ENCODE results near the gene POU3F2. TPM values are rescaled to one million over a fixed set of nuclear protein-coding genes. Genes with fewer than 3 reads are reported as not detected.
A peak's percentile ranks its signal among the peaks of the same experiment; 100 is the strongest.

The POU3F2 gene
- total RNA-seq (not detected), polyA plus RNA-seq (not detected), total RNA-seq (0 to 0.08 (median 0) reads per million in 6 experiments)

GRCh38 chr6:98834060-98835031 is at the start of gene POU3F2:
TSS of gene POU3F2 (plus strand) at chr6:98834574. CDS start at chr6:98834874, 300 bp downstream.
- Mint-ChIP-seq H3K9me3 (peaks cover 0 to 8% (median 0%) of the 10 kb centered on the region in 9 donors), H3K4me1 (peaks cover 36 to 58% (median 42%) of the 10 kb centered on the region in 4 donors), H3K4me3 (peak within 1 kb of the TSS; percentile 91 to 99 (median 94)), H3K27ac (peak within 1 kb of the TSS in 5 of 10 donors; percentile 11 to 40 (median 31)), H3K36me3 (peaks cover 0 to 18% (median 12%) of the 10 kb centered on the region in 3 donors), H3K27me3 (peaks cover 50 to 95% (median 68%) of the 10 kb centered on the region in 5 donors)
- peak in 7 of 10 donors; percentile 27 to 76 (median 48) for DNase-seq
- peak; percentile 54 to 61 for ATAC-seq
- POLR2A ChIA-PET = no interaction called here

- POLR2A ChIA-PET = no interaction called here
- Mint-ChIP-seq H3K4me3 (no peak overlapping the region), H3K27me3 (peaks cover 29 to 67% (median 41%) of the 10 kb centered on the region in 5 donors), H3K4me1 (no peaks in the 10 kb centered on the region), H3K9me3 (peaks cover 0 to 8% (median 0%) of the 10 kb centered on the region in 9 donors), H3K36me3 (no peaks in the 10 kb centered on the region), H3K27ac (peak overlapping the region in 1 of 10 donors; percentile 63)
- no peak for DNase-seq
- ATAC-seq = no peak
Observed at GRCh38 chr6:98787435-98787834, 46.9 kb upstream of the POU3F2 start.

DNA sequence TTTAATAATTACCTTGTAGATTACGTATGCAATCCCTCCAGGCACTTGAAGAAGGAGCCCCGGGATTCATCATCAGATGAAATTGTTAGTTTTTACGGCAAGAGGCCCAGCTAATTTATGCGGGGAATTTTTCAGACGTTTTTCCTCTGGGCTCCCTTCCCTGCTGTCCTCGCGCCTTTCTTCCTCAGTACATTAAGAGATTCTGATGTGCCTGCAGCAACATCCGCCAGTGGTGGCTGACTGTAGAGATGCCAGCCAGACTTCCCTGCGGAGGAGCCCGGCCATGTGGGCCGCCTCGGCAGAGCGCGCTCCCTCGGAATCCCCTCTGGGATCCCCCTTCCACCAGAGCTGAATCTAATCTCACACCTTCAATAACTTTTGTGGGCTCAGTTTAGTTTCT is 46.4 kb upstream of the POU3F2 start:
- DNase-seq (no peak), ATAC-seq (no peak)
- Mint-ChIP-seq H3K4me3 (no peak overlapping the region), H3K9me3 (peaks cover 0 to 8% (median 0%) of the 10 kb centered on the region in 9 donors), H3K36me3 (no peaks in the 10 kb centered on the region), H3K4me1 (no peaks in the 10 kb centered on the region), H3K27ac (no peak overlapping the region), H3K27me3 (peaks cover 29 to 67% (median 36%) of the 10 kb centered on the region in 5 donors)
- POLR2A ChIA-PET = no interaction called here

GRCh38 chr6:98794307-98794842 is 40.0 kb upstream of the POU3F2 start:
- Mint-ChIP-seq H3K4me1 (no peaks in the 10 kb centered on the region), H3K9me3 (no peaks in the 10 kb centered on the region), H3K27me3 (peaks cover 15 to 53% (median 22%) of the 10 kb centered on the region in 5 donors), H3K27ac (no peak overlapping the region), H3K36me3 (no peaks in the 10 kb centered on the region), H3K4me3 (no peak overlapping the region)
- POLR2A ChIA-PET = no interaction called here
- ATAC-seq (no peak), DNase-seq (no peak)

DNA sequence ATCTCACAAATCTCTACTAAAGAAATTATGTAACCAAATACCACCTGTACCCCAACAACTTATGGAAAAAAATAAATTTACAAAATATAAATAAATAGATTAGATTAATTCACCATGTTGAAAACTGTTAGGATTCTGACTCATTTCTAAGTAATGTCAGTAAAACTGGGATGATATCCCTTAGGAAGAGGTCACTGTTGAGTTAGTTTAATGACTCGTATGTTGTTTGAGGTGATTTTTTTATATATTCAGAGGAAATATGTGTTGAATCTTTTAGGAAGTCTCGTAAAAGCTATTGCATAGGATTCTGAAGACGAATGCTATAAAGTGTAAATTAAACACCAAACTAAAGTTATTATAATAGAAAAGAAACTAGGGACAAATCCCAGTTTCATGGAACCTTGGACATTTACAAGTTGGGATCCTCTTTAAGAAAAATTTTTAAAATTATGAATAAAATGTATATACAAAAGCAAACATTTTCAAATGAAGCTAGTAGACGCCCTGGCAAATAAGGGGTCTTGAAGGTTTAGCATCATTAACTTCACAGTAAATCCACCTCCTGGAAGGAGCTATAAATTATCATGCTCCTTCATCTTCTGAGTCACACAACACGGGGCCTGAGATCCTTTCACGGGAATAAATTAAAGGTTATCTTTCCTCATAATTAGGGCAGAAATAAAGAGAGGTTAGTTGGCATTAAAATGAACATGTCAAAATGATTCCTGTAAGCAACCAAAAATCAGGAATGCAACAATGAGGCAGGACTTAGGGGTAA is 37.0 kb upstream of the POU3F2 start:
- H3K36me3 Mint-ChIP-seq = no peaks in the 10 kb centered on the region
- H3K27ac Mint-ChIP-seq = no peak overlapping the region
- ATAC-seq (no peak), DNase-seq (no peak)
- H3K9me3 Mint-ChIP-seq = no peaks in the 10 kb centered on the region
- H3K27me3 Mint-ChIP-seq = peaks cover 6 to 45% (median 24%) of the 10 kb centered on the region in 5 donors
- POLR2A ChIA-PET = no interaction called here
- no peaks in the 10 kb centered on the region for H3K4me1 Mint-ChIP-seq
- H3K4me3 Mint-ChIP-seq = no peak overlapping the region

DNA sequence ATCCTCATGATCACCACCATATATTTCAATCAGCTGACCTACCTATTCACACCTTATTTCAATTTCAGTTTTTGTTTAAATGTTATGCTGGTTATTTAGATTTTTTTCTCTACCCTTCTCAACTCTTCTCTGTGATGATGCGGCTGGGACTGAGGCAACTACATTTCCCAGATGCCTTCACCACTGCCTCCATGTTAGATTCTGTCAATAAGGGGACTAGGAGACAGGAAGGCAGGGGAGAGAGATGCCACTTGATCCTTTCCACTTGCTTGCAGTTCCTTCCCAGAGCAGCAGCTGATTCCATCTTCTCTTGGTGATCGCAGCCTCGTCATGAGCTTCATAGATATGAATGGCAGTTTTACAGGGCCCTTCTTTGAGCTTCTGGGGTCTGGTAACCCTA is 33.5 kb upstream of the POU3F2 start:
- Mint-ChIP-seq H3K4me1 (no peaks in the 10 kb centered on the region), H3K36me3 (no peaks in the 10 kb centered on the region), H3K4me3 (no peak overlapping the region), H3K9me3 (peaks cover 0 to 10% (median 1%) of the 10 kb centered on the region in 9 donors), H3K27ac (no peak overlapping the region), H3K27me3 (peaks cover 3 to 40% (median 26%) of the 10 kb centered on the region in 5 donors)
- DNase-seq (no peak), ATAC-seq (no peak)
- POLR2A ChIA-PET = no interaction called here

DNA sequence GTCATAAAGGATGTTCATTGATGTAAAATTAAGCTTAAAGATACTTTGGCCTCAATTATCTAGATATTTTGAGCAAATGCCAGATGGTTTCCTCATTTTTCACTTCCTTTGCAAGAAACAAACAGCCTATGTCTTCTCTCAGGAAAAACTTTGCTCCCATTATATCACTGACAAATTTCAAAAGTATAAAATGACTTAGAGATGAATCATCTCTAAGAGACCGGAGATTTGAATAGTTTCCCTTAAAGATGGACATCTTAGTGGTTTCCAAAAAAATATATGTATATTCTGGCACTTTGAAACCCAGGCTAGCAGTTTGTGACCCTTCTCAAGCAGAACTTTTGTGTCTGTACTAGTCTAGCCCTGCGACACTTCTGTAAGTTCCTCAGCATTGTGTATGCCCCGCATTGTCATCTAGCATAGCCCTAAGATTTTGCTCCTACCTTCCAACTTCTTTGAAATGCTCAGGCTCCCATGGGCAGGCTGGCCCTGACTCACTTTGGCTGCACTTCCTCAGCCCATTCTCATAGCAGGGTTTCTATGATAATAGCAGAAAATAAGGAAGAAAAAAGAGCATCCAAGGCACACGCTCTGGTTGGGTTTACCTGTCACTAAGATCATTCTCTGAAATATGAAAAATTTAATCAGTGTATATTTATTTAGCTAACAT is 25.7 kb upstream of the POU3F2 start:
- no peak for ATAC-seq
- no peaks in the 10 kb centered on the region for H3K36me3 Mint-ChIP-seq
- POLR2A ChIA-PET = no interaction called here
- H3K4me3 Mint-ChIP-seq = no peak overlapping the region
- no peak for DNase-seq
- peaks cover 3 to 23% (median 15%) of the 10 kb centered on the region in 5 donors for H3K27me3 Mint-ChIP-seq
- H3K27ac Mint-ChIP-seq = no peak overlapping the region
- H3K9me3 Mint-ChIP-seq = peaks cover 0 to 15% (median 4%) of the 10 kb centered on the region in 9 donors
- no peaks in the 10 kb centered on the region for H3K4me1 Mint-ChIP-seq

- Mint-ChIP-seq H3K27ac (no peak overlapping the region), H3K4me3 (no peak overlapping the region), H3K9me3 (peaks cover 0 to 13% (median 4%) of the 10 kb centered on the region in 9 donors), H3K36me3 (peaks cover 0 to 10% (median 0%) of the 10 kb centered on the region in 3 donors), H3K4me1 (no peaks in the 10 kb centered on the region), H3K27me3 (peaks cover 4 to 26% (median 7%) of the 10 kb centered on the region in 5 donors)
- POLR2A ChIA-PET = no interaction called here
- DNase-seq = no peak
- ATAC-seq = no peak
Observed at GRCh38 chr6:98812220-98812619, 22.2 kb upstream of the POU3F2 start.

DNA sequence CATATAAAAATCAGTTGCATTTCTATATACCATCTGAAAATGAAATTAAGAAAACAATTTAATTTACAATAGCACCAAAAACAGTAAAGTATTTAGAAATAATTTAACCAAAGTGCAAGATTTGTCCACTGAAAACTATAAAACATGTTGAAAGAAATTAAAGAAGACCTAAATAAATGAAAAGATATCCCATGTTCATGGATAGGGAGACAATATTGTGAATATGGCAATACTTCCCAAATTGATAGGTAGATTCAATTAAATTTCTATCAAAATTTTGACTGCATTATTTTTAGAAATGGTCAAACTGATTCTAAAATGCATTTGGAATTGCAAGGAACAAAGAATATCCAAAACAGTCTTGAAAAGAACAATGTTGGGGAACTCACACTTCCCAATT is 17.6 kb upstream of the POU3F2 start:
- no peak for DNase-seq
- POLR2A ChIA-PET = no interaction called here
- no peaks in the 10 kb centered on the region for H3K4me1 Mint-ChIP-seq
- no peak overlapping the region for H3K4me3 Mint-ChIP-seq
- H3K36me3 Mint-ChIP-seq = peaks cover 0 to 10% (median 0%) of the 10 kb centered on the region in 3 donors
- H3K27ac Mint-ChIP-seq = no peak overlapping the region
- peaks cover 21 to 62% (median 37%) of the 10 kb centered on the region in 5 donors for H3K27me3 Mint-ChIP-seq
- H3K9me3 Mint-ChIP-seq = peaks cover 0 to 13% (median 6%) of the 10 kb centered on the region in 9 donors
- ATAC-seq = no peak

GRCh38 chr6:98821756-98822405 is 12.5 kb upstream of the POU3F2 start:
- H3K4me1 Mint-ChIP-seq = peaks cover 6 to 18% (median 16%) of the 10 kb centered on the region in 4 donors
- no peak for ATAC-seq
- H3K9me3 Mint-ChIP-seq = peaks cover 0 to 10% (median 1%) of the 10 kb centered on the region in 9 donors
- H3K27ac Mint-ChIP-seq = no peak overlapping the region
- H3K27me3 Mint-ChIP-seq = peaks cover 48 to 99% (median 78%) of the 10 kb centered on the region in 5 donors
- H3K4me3 Mint-ChIP-seq = no peak overlapping the region
- DNase-seq = no peak
- POLR2A ChIA-PET = no interaction called here
- H3K36me3 Mint-ChIP-seq = peaks cover 0 to 3% (median 0%) of the 10 kb centered on the region in 3 donors

- Mint-ChIP-seq H3K4me3 (peak overlapping the region in 8 of 10 donors; percentile 6 to 76 (median 60)), H3K27me3 (peaks cover 57 to 99% (median 83%) of the 10 kb centered on the region in 5 donors), H3K27ac (no peak overlapping the region), H3K4me1 (peaks cover 11 to 25% (median 22%) of the 10 kb centered on the region in 4 donors), H3K36me3 (peaks cover 0 to 5% (median 0%) of the 10 kb centered on the region in 3 donors), H3K9me3 (peaks cover 0 to 8% (median under 1%) of the 10 kb centered on the region in 9 donors)
- no peak for DNase-seq
- POLR2A ChIA-PET = interaction anchor here (0.6 kb wide), 1 partner anchor 22 kb away, joined by 3 read pairs; no protein-coding TSS in a partner anchor
- ATAC-seq = no peak
Observed at GRCh38 chr6:98823428-98824161, 10.8 kb upstream of the POU3F2 start.
